ENCODE measurements around the gene BICDL2.
A peak's percentile ranks its signal among the peaks of the same experiment; 100 is the strongest.

BICDL2 gene

DNA sequence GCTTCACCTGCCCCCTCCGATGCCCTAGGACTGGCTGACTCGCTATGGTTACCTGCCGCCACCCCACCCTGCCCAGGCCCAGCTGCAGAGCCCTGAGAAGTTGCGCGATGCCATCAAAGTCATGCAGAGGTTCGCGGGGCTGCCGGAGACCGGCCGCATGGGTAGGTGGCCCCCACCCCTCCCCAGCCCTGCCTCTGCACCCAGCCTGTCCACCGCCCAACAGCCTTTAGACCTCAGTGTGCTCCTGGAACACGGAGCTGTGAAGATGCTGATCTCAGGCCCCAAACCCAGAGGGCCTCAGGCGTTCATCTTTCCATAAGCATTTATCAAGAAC lies 10.6 kb upstream of the BICDL2 start:
- no peak for DNase-seq (ENCODE audit: low read depth)

DNA sequence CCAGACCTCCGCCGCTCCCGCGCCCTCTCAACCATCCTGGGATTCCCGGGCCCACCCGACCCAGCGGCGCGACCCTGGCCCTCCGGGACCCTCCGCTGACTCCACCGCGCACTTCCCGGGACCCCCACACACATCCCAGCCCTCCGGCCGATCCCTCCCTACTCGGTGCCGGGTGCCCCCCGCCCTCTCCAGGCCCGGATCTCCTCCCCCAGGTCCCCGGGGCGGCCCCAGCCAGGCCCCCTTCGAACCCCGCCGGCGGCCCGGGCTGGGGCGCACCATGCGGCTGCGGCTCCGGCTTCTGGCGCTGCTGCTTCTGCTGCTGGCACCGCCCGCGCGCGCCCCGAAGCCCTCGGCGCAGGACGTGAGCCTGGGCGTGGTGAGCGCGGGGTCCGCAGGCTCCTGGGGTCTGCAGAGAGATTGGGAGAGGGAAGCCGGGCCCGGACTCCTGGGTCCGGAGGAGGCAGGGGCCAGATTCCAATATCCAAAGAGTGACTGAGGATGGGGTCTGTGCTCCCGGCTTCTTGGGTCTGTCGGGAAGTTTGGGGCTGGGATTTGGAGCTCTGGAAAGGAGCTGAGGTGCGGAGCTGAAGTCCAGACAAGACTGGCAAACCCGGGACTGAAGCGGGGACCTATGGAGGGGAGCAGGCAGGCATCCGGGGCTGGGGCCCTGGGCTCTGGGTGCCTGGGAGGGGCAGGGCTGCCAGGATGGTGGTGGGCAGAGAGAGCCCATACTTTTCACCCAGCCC lies 10.1 kb upstream of the BICDL2 start:
- DNase-seq (ENCODE audit: low read depth): no peak

DNA sequence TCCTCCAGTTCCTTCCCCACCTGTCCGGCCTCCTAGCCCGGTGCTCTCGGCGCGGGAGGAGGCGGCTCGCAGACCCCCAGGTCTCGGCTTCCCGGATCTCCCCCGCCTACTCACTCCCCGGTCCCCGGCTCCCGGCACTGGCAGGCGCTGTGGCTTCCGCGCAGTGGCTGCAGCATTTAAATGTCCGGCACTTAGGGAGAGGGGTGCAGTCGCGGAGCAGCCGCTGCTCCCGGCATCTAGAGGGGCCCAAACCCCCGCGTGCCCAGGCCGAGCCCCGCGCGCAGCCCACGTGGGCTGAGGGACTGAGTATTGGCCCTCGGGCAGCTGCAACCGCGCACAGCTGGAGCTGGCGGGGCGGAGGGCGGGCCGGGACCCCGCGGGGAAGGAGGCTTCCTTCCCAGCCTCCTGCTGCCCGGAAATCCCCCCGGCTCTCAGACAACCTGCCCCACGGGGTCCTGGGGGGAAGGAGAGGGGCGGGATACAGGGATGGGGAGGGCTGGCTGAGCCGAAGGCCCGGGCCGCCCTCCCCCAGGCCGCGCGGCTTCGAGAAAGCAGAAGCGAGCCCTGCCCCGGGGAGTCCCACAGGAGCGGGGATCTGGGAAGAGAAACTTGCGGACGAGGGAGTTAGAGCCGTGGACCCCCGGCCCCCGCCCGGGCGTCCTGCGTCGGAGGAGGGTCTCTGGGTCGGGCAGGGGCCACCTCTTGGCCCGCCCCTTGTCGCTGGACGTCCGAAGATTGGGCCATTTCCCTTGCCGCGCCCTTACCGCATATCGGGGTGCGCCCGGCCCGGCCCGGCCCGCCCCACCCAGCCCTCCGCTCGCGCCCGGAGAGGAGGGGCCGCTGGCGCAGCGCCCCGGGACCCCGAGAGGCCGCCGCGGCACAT lies 9.3 kb upstream of the BICDL2 start, which contains the start of gene MMP25:
TSS of gene MMP25 (plus strand) at position 804 of the 883 bp plus-strand sequence. CDS start 357 bp downstream, outside the sequence.
- no peak for DNase-seq (ENCODE audit: low read depth)

DNA sequence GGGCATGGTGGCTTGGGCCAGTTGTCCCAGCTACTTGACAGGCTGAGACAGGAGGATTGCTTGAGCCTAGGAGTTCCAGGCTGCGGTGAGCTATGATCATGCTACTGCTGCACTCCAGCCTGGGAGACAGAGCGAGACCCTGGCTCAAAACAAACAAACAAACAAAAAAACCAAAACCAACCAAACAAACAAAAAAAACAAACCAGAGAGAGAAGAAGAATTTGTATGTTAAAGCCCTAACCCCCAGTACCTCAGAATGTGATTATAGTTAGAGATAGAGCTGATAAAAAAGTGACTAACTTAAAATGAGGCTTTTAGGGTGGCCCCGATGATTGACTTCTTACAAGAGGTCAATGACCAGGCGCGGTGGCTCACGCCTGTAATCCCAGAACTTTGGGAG lies 8.0 kb upstream of the BICDL2 start:
- DNase-seq (ENCODE audit: low read depth): no peak

DNA sequence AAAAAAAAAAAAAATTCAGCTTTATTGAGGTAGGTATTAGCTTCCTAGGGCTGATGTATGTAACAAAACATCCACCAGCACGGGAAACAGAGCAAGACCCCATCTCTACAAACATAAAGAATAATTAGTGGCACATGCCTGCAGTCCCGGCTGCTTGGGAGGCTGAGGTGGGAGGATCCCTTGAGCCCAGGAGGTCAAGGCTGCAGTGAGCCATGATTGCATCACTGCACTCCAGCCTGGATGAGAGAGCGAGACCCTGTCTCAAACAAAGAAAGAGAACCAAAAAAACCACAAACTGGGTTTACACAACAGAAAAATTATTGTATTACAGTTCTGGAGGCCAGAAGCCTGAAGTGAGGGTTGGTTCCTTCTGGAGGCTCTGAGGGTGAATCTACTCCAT lies 5.6 kb upstream of the BICDL2 start:
- no peak for DNase-seq (ENCODE audit: low read depth)

DNA sequence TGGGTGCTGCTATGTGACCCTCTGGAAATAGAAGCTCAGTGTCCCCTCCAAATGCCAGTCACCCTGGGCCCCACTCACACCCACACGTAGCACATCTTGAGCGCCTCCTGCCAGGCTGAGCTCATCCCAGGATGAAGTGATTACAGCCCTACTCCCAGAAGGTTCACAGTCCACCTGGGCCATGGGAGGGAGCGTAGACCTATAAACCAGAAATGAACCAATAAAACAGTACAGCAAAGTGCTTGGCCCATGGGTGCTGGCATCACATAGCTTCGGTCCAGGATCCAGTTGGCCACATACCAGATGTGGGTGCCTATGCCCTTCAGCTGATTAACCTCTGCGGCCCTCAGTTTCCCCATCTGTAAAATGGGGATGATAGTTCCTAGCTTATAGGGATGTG lies 2.2 kb upstream of the BICDL2 start:
- no peak for DNase-seq (ENCODE audit: low read depth)

DNA sequence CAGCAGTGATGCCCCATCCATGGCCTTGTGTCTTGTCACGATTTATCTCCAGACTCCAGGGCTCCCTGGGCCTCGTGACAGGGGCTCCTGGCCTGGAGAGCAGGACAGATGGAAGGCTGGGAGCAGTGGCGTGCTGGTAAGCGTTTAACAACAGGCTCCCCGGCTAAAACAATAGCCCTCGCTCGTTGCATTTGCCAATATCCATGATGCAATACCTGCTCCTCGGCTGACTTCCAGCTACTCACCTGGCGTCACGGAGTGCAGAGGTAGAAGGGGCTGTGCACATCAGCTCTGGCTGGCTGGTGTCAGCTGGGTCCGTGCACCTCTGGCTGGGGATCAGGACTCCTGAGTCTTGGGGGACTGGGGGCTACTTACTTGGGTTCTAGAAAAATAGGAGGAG lies 1.5 kb upstream of the BICDL2 start:
- no peak for DNase-seq (ENCODE audit: low read depth)

DNA sequence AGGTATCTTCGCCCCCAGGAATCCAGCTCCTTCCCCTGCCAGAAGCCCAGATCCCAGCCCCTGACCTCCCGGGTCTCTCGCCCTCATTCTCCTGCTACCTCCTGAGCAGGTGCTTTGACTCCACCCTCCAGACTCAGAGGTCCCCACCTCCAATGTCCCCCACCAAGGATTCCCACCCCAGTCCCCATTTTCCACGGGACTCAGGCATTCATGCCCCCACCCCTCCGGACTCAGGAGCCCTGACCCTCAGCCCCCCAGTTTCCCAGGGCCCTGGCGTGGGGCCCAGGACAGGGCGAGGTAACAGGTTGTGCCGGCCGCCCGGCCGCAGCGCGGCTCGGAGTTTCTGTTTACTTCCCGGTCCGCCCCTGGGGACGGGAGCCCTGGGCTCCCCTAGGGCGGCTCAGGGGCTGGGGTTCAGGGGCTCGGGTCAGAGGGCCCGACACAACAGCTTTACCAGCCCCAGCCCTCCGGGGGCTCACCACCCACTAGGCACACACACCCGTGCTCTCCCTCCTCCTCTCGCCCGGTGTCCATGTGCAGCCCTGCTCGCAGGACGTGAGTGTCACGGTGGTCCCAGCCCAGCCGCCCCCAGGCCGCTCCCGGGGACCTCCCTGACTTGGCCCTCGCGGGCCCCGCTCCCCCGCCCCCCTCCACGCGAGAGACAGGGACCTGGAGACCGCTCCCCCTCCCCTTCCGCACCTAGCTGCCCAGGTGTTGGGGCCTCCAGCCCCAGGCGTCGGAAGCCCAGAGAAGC lies 595 bp downstream of the BICDL2 start:
- no peak for DNase-seq (ENCODE audit: low read depth)

DNA sequence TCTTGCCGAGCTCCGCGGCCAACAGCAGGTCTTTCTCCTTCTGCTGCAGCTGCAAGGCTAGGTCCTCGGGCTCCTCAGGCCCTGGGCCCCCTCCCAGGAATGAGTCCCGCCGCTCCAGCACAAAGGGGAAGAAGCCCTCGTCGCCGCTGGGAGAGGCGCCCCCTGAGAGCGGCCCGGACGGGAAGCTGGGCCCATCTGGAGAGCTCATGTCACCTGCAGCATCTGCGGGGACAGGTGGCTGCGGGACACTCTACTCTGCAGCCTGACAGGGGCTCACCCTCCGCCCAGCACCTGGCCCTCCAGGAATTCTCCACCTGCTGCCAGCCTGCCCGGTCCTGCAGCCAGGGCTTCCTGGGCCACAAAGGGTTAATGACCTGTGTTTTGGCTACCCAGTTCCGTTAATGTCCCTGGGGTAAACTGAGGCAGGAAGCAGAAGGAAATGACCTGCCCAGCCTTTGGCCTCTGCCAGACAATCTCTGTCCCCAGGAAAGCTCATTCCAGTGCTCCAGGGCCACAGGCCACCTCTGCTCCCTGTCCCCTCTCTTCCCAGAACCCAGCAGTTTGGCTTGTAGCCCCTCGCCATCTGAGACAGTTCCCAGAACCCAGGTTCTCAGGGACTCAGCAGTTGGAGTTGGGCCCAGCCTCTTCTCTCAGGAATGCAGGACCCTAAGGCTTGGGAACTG lies 1.3 kb downstream of the BICDL2 start:
- no peak for DNase-seq (ENCODE audit: low read depth)

DNA sequence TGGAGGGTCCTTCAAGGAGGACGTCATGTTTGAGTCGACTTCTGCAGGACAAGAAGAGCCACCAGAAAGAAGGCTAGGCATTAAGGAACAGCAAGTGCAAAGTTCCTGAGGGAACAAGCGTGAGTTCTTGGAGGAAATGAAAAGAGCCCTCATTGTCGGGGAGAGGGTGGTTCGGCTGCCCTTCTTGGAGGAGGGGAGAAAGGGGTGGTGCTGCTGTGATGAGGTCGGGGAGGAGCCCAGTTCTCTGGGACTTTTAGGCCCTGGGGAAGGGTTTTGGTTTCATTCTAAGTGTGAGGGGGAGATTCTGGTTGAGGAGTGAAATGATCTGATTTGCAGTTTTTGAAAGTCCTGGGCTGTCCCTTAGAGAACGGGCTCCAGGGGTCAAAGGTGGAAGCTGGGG lies 4.1 kb downstream of the BICDL2 start:
- no peak for DNase-seq (ENCODE audit: low read depth)

DNA sequence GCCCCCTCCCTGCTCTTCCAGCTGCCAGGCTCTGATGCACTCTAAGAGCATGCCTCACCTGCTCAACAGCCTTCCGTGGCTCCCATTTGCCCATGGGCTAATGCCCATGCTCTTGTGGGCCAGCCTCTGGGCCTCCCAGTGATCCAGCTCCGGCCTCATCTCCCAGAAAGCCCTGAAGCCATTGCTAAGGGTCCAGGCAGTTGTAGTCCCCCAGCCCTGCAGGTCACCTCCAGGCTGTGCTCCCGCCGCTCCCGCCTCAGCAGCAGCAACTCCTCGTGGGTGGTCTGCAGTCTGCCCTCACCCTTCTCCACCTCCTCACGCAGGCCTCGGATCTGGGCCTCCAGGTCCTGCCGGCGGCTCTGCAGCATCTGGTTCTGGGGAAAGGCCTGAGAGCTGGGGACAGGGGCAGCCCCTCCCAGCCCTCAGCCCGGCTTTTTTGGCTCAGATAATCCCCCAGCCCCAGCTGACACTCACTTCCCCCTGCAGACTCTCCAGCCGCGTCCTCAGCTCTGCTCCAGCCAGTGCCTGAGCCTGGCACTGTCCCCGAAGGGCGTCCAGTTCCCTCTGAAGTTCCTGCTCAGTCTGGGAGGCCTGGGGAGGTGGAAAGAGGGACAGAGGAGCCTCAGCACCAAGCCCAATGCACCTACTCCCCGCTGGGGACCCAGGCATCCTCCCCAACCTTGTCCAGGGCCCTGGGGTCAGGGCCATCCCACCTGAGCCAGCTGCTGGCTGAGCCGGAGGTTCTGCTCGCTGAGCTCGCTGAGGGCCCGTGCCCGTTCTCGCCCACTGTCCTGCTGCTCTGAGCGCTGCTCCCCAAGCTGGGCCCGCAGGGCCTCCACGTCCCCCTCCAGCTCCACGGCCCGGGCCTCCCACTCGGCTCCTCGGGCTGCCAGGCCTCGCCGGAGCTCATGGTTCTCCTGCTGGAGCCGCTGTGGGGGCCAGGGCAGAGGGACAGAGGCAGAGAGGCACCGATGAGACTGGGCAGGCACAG lies 6.2 kb downstream of the BICDL2 start:
- DNase-seq (ENCODE audit: low read depth): no peak

DNA sequence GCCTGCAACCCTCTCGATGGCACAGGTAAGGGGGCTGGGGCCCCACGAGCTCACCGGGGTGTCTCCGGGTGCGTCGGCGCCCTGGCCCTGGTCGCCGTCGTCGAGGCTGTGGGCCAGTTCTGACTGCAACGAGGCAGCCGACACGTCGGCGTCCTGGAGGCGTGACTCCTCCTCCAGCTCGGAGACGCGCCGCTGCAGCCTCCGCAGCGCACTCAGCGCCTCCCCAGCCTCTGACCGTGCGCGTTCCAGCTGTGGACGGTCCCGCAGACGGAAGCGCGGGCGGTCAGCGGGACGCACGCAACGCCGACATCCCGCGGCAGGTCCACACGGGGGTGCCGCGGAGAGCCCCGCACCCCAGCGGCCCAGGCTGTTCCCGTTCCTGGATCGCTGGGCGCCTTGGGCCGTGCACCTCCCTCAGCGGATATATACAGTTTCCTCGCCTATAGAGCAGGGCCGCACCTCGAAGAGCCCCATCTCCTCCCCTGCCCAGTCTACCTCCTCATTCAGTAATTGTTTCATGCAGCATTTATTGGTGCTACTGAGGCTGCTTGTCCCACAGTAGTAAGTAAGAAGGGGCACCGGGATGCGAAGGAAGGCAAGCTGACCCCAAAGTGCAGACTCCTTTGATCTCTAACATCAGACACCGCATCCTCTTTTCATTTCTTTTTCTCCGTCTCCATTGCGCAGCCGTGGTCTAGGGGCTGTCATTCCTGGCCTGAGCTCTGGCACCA lies 7.1 kb downstream of the BICDL2 start:
- DNase-seq (ENCODE audit: low read depth): no peak

DNA sequence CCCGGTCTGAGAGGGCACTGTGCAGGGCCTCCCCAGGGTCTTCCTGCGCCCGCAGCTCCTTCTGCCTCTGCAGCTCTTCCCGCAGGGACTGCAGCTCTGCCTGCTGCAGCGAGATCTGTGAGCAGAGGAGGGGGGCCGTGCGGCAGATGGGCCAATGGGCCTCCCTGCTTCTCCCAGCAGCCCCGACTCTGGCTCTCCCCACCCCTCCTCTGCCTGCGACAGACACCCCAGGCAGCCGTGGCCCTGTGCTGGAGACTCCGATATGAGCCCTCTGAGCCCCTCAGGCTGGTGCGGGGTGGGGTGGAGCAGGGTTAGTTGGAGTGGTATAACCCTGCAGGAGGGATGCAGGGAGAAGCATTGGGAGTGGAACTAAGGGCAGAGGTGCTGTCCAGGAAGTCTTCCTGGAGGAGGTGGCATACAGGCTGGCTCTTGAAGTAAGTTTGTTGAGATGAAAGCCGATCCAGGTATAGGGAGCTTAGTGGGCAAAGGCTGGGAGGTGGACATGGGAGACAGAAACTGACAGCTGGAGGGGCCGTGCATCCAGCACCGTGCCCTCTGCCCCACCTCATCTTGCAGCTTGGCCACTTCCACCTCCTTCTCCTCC lies 7.9 kb downstream of the BICDL2 start:
- DNase-seq (ENCODE audit: low read depth): no peak

DNA sequence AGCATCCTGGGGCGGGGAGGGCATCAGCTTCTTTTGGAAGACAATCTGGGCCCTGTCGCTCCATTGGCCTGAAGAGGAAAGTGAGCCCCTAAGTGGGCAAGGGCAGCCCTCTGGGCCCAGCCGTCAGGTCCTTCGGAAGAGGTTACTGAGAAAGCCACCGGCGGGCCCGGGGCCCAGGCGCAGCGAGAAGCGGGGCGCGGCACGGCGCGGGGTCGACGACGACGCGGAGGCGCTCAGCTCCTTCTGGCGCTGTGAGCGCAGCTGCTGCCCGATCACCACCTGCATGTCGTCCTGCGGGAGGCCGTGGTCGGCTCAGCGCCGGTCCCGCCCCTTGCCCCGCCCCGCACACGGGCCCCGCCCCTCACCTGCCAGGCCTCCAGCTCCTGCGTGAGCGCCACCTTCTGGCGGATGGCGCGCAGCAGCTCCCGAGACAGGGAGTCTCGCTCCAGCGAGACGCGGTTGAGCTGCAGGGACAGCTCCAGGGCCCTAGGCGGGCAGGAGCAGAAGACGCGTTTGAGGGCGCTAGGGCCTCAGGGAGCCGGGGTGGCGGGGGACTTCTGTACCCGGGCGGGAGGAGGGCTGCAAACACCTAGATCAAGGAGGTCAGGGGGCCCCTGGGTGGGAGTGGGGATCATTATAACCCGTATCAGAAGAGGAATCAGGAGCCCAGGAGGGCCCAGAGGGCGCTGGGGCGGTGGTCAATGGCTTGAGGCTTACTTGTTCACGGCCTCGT lies 8.6 kb downstream of the BICDL2 start:
- DNase-seq (ENCODE audit: low read depth): peak; percentile 85

DNA sequence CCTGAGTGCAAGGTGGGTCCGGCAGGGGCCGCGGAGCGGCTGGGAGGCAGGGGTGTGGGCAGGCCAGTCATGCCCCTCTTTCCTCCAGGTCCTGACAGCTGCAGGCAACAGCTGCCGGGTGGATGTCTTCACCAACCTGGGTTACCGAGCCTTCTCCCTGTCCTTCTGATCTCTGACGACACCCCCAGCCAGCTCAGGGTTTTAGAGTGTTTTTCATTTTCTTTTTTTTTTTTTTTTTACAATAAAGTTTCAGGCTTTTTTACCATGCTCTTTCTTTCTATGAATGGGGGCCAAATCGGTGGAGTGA lies 9.3 kb downstream of the BICDL2 start:
- DNase-seq (ENCODE audit: low read depth): no peak

DNA sequence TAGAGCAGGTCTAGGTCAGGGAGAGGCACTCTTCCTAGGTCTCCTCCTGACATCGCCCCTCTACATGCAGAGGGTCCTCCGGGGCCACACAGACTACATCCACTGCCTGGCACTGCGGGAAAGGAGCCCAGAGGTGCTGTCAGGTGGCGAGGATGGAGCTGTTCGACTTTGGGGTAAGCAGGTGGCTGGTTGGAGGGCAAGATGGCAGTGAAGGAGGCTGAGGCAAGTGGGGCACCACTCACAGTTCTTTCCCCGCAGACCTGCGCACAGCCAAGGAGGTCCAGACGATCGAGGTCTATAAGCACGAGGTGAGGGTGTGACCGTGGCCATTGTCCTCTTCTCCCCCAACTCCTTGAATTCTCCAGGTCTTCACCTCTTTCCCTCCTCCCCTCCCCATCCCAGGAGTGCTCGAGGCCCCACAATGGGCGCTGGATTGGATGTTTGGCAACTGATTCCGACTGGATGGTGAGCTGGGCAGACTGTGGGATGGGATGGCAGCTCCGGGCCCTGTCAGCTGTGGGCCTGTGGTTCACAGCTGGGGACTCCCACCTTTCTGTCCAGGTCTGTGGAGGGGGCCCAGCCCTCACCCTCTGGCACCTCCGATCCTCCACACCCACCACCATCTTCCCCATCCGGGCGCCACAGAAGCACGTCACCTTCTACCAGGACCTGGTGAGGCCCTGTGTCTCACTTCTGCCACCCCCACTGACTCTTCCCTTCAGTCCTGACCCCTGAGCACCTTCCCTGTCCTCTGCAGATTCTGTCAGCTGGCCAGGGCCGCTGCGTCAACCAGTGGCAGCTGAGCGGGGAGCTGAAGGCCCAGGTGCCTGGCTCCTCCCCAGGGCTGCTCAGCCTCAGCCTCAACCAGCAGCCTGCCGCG lies 9.9 kb downstream of the BICDL2 start:
- no peak for DNase-seq (ENCODE audit: low read depth)

DNA sequence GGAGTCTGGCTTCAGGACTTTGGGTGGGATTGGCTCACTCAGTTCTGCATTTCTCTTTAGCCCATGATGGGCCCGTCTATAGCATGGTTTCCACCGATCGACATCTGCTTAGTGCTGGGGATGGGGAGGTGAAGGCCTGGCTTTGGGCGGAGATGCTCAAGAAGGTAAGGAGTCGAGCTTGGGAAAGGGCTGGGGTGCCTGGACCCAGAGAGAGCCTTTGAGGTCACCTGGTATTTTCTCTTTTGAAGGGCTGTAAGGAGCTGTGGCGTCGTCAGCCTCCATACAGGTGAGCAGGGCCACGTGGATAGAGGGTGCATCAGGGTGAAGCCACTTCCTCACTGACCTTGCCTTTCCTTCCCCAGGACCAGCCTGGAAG lies 10.8 kb downstream of the BICDL2 start:
- DNase-seq (ENCODE audit: low read depth): no peak
